ENCODE data around the gene CYP26B1.

DNA sequence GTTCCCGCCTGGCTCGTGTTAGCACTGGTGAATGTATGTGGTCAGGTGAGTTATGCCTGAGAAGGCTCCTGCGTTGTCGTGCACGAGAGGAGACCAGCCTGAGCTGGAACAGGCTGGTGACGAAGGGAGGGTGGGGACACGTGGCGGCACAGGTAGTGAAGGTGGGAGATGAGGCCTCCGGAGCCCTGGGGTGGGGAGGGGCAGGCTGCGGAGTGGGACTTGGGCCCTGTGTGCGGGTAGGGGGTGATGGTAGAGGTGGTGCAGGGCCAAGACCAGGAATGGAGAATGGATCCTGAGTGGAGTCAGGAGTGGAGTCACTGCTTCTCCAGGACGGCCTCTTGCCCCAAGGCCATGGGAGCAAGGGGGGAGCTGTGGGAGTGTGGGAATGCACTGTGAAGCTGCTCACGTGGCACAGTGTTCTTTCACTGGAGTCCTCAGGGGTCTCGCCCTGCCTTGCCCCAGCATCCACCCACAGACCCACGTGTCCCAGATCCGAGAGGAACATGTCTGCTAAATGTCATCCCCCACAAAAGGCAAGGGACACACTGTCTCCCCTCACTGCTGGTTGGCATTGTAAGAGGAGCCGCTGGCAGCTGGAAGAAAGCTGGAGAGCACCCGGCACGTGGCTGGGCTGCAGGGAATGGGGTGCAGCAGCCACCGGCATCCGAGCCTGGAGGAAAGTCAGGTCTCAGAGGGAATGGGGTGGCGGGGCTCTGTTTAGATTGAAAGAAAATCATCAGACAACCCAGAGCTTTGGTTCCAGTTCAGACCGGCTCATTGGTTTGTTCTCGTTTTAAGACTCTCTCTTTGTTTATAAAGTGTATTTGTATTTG, 63.7 kb downstream of the CYP26B1 start:
- TF ChIP-seq PTRF (tag; IDR thresholded peaks at IDR 0.05) = no peak
- TF ChIP-seq CHCHD3 (CRISPR knock-in tag; IDR thresholded peaks at IDR 0.05) = no peak
- no peak for TF ChIP-seq KDM2B (CRISPR knock-in tag; IDR thresholded peaks at IDR 0.05)
- no peak for TF ChIP-seq GTF2F1 (IDR thresholded peaks at IDR 0.05; ENCODE audit: low read depth, low read length)
- TF ChIP-seq ARID4B (CRISPR knock-in tag; IDR thresholded peaks at IDR 0.05) = no peak
- TF ChIP-seq PRMT5 (CRISPR knock-in tag; IDR thresholded peaks at IDR 0.05) = no peak
- TF ChIP-seq CCAR2 (IDR thresholded peaks at IDR 0.05; ENCODE audit: low read depth, low read length) = no peak
- TF ChIP-seq SMAD3 (CRISPR knock-in tag; conservative IDR thresholded peaks at IDR 0.05) = no peak
- no peak for TF ChIP-seq HMG20B (CRISPR knock-in tag; IDR thresholded peaks at IDR 0.05)
- TF ChIP-seq GTF2A2 (tag; IDR thresholded peaks at IDR 0.05) = no peak
